ENCODE measurements around the gene SLCO2A1. TPM values are rescaled to one million over a fixed set of nuclear protein-coding genes. Genes with fewer than 3 reads are reported as not detected.

The SLCO2A1 gene
- total and polyA plus RNA-seq, 8 donors: 34.7 to 180 (median 57.6) TPM

GRCh38 chr3:134013280-134013679, 16.4 kb downstream of the SLCO2A1 start:
- intact Hi-C loops (cut with DNase I): no loop called here
- Histone ChIP-seq H3K27me3 (no peaks in the 10 kb centered on the region), H3K9me3 (no peaks in the 10 kb centered on the region), H3K4me3 (no peak overlapping the region), H3K4me1 (peaks cover 4% of the 10 kb centered on the region in 2 donors), H3K27ac (no peak overlapping the region), H3K36me3 (no peaks in the 10 kb centered on the region)
- TF ChIP-seq CTCF (IDR thresholded peaks at IDR 0.05): no peak
- no peak for ATAC-seq
- DNase-seq: no peak

GRCh38 chr3:134009345-134010000, 20.3 kb downstream of the SLCO2A1 start:
- TF ChIP-seq CTCF (IDR thresholded peaks at IDR 0.05): no peak
- intact Hi-C loops (cut with DNase I): no loop called here
- Histone ChIP-seq H3K27me3 (no peaks in the 10 kb centered on the region), H3K9me3 (peaks cover 0 to 7% of the 10 kb centered on the region in 2 donors), H3K4me3 (no peak overlapping the region), H3K4me1 (peaks cover 4% of the 10 kb centered on the region in 2 donors), H3K27ac (peak overlapping the region in 1 of 2 donors; percentile 23), H3K36me3 (no peaks in the 10 kb centered on the region)
- DNase-seq: no peak
- ATAC-seq: peak; percentile 68

- no peak for TF ChIP-seq CTCF (IDR thresholded peaks at IDR 0.05)
- Histone ChIP-seq H3K9me3 (peaks cover 0 to 9% of the 10 kb centered on the region in 2 donors), H3K27me3 (no peaks in the 10 kb centered on the region), H3K27ac (peak overlapping the region in 1 of 2 donors; percentile 0), H3K4me3 (no peak overlapping the region), H3K4me1 (peaks cover 2 to 4% of the 10 kb centered on the region in 2 donors), H3K36me3 (no peaks in the 10 kb centered on the region)
- DNase-seq: no peak
- ATAC-seq: peak; percentile 66
- intact Hi-C loops (cut with DNase I): no loop called here
These were observed 21.0 kb downstream of the SLCO2A1 start for GRCh38 chr3:134008630-134009156.

GRCh38 chr3:134007819-134008218, 21.9 kb downstream of the SLCO2A1 start:
- Histone ChIP-seq H3K4me1 (peaks cover 0 to 4% of the 10 kb centered on the region in 2 donors), H3K27ac (no peak overlapping the region), H3K4me3 (no peak overlapping the region), H3K9me3 (peaks cover 0 to 9% of the 10 kb centered on the region in 2 donors), H3K36me3 (no peaks in the 10 kb centered on the region), H3K27me3 (no peaks in the 10 kb centered on the region)
- intact Hi-C loops (cut with DNase I): no loop called here
- DNase-seq (no peak), ATAC-seq (no peak)
- TF ChIP-seq CTCF (IDR thresholded peaks at IDR 0.05): no peak

- ATAC-seq (no peak), DNase-seq (no peak)
- TF ChIP-seq CTCF (IDR thresholded peaks at IDR 0.05): no peak
- peaks cover 0 to 9% of the 10 kb centered on the region in 2 donors for H3K9me3 ChIP-seq
- no peaks in the 10 kb centered on the region for H3K36me3 ChIP-seq
- H3K4me1 ChIP-seq: peaks cover 0 to 4% of the 10 kb centered on the region in 2 donors
- intact Hi-C loops (cut with DNase I): no loop called here
- H3K27me3 ChIP-seq: no peaks in the 10 kb centered on the region
- no peak overlapping the region for H3K27ac ChIP-seq
- H3K4me3 ChIP-seq: no peak overlapping the region
These were observed 24.9 kb downstream of the SLCO2A1 start for GRCh38 chr3:134004841-134005240.
